ENCODE data around the gene KCTD10.

Gene KCTD10, protein sequence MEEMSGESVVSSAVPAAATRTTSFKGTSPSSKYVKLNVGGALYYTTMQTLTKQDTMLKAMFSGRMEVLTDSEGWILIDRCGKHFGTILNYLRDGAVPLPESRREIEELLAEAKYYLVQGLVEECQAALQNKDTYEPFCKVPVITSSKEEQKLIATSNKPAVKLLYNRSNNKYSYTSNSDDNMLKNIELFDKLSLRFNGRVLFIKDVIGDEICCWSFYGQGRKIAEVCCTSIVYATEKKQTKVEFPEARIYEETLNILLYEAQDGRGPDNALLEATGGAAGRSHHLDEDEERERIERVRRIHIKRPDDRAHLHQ

DNA sequence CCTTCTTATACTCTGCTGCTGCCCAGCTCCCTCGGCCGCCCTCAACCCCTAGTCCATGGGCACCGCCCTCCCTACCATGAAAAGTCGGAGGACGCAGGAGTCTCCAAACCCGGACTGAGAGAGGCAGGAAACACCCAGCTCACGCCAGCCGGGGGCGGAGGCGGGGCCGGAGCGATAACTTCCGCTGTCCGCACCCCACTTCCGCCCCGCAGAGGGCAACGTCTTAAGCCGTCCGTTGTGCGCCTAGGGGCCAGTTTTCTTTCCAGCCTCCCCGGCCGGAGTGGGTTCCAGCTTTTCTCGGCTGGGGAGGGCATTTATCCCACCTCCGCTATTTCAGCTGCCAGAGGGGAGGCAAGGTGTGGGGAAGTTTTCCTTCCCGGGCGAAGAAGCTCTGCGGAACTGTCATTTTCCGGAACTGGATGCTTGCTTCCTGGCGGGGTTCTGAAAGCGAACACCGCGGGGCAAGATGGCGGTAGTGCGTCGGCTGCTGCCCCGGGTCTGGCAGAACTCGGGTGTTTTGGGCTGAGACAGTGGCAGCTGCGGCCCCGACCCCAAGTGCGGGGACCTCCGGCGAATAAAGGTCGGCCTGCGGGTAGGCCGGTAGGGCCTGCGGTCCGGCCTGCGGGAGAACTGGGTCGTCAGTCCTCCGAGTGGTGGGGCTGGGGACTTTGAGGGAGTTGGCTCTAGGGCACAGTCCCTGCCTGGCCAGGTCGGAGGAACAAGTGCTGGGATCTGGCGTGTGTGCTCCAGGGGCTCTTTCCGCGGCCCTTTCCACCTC is at the start of gene KCTD10, which contains the start of gene UBE3B:
KCTD10 (minus strand) TSS at position 116 of the 778 bp plus-strand sequence; CDS start at position 78, 38 bp downstream.
UBE3B (plus strand) TSS at position 450 of the 778 bp plus-strand sequence. CDS start 5,918 bp downstream, outside the sequence.
- DNase-seq (ENCODE audit: low spot score), result peak; percentile 91

DNA sequence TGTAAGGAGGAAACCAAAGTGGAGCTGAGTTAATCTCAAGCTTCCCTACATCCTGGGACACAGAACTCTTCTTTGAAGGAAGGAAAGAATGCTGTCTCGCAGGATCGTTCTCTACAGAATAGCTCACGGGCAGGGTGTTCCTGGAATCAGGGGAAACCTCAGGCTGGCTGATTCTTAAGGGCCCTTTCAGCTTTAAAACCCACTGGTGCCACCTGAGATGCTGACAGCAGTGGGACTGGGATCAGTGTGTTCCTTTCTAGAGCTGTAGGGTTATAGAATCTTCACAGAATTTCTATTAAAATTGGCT is 48.1 kb upstream of the KCTD10 start:
- no peak for DNase-seq (ENCODE audit: low spot score)

DNA sequence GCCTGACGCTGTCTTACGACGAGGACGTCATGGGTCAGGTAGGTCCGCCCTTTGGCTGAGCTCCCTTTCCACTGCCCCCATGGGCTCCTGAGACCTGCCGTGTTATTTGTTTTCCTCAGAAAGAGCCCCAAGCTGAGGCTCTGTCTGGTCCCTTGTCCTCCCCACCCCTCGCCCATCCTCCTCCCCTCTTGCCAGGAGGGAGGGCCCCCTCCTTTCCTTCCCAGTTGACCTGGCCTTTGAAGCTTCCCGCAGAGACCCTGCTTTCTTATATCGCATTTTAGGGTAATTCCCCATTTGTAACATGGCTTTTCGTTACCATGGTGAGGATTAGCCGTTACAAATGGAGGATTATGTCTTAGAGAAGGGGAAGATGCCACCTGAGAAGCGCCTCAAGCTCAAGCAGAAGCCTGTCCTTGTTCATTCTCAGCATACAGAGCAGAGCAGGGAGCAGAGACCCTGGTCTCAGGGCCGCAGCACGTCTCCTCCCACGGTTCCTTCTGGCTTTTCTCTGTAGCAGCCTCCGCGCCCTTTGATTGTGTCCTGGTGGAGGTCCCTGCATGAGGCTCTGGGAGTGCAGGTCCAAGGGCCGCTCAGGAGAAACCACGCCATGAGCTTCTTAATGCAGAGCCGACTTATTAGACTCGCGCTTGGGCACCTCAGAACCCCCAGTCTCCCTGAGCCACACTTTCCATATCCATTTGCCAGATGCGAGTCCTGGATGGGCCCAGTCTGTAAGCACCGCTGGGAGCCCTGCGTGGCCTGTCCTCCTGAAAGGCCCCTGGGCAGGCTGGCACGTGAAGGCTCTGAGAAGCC is 47.6 kb upstream of the KCTD10 start:
- no peak for DNase-seq (ENCODE audit: low spot score)

DNA sequence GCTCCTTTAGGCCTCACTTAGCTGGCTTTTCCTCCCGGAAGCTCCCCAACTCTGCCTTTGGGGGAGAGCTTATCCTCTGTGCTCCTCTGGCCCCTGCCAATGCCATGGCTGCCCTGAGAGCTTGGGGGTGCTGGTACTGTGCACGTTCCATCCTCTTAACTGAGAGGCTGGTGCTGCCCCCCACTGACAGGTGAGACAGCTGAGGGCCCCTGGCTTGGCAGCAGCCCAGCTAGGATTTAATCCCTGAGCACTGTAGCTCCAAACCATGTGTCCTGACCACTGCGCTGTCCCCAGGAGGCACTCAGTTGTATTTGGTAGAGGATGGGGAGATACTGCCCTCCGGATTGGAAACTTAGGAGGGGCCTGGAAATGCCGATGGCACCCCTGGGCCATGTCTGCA is 46.4 kb upstream of the KCTD10 start:
- no peak for DNase-seq (ENCODE audit: low spot score)

DNA sequence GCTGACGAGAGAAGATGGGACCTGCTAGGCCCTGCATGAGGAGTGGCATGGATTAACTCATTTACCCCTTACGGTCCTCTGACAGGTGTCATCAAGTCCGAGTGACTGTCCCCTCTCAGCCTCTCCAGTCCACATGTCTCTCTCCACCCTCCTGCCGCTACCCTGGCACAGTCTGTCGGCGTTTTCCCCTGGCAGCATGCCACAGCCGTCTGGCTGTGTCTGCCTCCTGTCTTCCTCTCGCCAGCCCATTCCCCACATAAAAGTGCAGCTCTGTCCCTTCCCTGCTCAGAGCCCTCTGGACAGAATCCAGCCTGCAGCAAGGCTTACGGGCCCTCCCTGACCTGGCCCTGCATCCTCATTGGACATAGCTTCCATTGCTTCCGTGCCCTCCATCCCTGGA is 46.0 kb upstream of the KCTD10 start:
- DNase-seq (ENCODE audit: low spot score), result no peak

DNA sequence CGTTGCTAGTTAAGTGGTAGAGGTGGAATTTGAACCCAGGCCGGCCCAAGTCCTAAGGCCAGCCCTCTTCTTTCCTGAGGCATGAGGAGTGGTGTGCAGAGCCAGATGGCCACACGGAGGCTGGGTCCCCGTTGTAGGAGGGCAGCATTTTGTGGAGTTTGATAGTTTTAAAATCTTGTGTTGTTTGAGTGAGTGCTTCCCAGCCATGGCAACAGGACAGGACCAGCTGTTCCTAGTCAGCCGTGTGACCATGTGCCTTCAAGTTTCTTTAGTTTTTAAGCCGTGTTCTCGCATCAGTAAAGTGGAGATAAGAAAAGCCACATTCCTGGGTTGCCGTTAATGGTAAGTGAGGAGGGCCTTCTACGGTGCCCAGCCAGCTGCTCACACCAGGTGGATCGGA is 44.7 kb upstream of the KCTD10 start:
- DNase-seq (ENCODE audit: low spot score), result no peak

DNA sequence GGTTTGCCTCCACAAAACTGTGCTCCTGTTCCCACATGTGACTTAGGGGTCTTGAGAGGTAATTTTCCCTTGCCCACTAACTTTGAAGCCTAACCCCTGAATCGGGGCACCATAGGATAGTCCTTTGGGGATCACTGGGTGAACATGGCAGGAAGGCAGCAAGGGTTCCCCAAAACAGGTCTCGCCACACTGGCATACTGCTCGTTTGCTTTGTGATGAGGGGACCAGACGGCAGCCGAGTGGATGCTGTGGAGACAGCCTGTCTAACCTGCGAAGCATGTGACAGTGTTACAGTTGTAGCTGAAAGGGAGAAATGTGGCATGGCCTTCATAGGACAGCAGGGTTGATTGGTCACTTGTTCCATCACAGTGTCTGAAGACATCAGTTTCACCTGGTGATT is 42.7 kb upstream of the KCTD10 start:
- DNase-seq (ENCODE audit: low spot score), result no peak

DNA sequence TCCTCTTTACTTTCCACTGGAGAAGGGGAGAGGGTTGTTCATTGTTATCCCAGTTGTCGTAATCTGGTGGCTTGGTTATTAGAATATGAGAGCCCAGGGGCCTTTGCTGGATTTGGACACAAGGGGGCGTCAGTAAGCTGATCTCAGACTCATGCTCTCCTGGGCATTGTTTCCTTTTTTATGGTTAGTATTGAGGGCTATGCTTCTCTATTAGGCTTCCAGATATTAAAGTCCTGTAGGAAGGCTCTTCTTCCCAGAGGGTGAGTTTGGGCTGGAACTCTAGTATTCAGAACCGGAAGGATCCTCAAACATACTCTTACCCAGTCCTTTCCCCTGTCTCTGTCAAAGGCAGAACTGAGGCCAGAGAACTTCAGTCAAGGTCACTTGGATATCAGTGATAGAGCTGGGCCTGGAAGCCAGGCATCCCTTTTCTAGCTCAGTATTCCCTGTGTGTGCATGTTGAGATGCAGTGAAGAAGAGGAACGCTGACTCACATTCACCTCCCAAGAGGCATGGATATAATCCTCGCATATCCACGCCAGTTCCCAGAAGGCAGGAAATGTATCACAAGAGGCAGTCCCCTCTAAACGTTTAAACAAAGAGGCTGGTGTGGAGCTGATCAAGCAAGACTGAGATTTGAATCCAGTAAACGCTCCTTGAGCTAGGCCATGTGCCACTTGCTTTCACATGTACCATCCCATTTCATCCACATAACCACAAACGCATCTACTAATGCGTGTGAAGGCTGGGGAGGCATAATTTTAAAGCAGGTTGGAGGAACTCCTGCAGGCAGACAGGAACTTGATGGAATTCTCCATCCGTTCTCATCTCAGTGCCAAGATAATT is 41.9 kb upstream of the KCTD10 start:
- peak; percentile 58 for DNase-seq (ENCODE audit: low spot score)

DNA sequence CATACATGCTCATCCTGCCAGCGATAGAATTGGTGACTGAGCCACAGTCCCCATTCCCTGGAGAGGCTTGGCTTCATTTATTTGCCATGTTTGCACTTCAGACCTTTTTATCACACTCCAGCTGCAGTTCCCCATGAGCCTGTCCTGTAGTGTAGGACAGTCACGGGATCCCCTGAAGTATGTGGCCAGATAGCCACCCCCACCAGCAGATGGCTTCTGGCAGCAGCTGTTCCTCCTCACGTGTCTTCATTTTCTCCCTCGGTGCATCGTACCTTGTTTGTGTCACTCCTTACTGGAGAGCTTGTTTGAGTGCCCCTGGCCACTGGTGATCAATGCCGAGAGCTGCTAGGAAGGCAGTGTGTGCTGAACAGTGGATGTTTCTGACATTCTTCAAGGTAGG is 40.5 kb upstream of the KCTD10 start:
- DNase-seq (ENCODE audit: low spot score), result no peak

DNA sequence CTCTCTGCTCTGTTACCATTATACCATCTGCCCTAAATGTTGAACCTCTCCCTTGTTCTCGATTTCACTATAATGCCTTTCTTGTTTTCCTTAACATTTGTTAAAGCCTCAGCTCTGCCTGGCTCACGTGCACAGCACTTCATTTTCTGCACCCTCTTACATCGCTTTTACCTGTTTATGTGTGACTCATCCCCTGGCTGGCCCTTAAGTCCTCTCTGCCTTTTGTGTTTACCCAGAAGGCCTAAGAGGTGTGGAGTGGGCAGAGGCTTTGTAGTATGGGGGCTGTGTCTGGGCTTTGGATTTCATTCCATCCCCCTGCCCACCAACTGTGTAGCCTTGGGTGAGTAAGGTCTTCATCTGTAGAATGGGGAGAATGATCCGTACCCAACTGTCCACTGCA is 36.9 kb upstream of the KCTD10 start:
- peak; percentile 7 for DNase-seq (ENCODE audit: low spot score)

DNA sequence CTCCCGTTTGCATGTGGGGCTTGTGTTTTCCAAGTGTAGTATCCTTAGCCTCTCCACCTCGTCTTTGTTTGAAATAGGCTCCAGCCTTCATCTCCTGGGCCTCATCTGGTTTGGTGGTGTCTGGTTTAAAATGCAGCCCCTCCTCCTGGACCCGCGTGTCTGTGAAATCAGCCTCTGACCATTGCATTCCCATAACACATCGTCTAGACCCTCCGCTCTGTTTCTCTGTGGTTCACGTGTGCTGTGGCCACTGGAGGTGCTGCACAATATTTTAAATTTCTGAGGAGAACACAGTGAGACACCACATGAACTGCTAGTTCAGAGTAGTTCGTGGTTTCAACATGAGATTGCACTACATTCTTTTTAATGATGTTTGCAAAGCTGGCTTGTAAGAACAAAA is 36.0 kb upstream of the KCTD10 start:
- DNase-seq (ENCODE audit: low spot score), result no peak

DNA sequence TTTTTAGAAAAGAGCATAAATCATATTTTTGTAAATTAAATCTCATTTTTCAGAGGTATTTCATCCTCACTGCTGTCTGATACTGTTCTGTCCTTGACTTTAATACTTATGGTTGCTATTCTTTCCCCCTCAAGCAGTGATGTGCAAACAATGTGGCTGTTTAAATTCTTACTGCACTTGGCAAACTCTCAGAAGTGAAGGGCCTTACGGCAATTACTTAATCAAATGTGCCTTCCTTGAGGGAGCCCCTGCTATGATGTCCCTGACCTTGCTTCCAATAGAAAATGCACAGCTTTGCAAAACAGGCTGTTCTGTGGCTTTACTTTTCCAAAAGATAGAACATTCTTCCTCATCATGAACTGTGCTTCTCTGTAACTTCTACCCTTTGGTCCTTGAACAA is 35.5 kb upstream of the KCTD10 start:
- DNase-seq (ENCODE audit: low spot score), result no peak

DNA sequence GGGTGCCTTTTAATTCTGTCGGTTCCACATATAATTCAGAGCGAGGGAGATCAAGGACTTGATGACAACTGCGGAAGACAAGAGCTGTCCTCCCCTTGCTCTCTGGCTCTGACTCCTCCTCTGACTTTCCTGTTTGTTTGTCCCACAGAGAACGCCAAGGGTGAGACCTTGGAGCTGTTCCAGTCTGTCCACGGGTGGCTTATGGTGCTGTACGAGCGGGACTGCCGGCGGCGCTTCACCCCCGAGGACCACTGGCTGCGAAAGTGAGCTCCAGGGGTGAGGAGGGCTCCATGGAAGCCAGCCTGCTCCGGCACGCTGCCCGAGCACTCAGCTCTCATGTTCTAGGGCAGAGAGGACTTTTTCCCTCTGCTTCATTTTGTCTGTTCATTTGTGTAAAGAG is 33.1 kb upstream of the KCTD10 start:
- no peak for DNase-seq (ENCODE audit: low spot score)

DNA sequence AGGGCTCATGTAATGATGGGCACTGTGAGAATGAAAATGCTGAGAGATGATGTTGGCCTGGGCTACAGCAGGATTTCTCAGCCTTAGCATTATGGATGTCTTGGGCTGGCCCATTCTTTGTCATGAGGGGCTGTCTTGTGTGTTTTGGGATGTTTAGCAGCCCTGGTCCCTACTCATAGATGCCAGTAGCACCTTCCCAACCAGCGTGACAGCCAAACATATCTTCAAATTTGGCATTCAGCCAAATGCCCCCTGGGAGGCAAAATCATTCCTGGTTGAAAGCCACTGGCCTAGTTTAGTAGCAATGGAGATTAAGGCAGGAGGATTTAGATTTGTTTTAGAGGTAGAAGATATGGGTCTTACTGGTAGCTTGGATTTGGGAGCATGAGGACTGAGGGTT is 27.0 kb upstream of the KCTD10 start:
- DNase-seq (ENCODE audit: low spot score), result no peak

DNA sequence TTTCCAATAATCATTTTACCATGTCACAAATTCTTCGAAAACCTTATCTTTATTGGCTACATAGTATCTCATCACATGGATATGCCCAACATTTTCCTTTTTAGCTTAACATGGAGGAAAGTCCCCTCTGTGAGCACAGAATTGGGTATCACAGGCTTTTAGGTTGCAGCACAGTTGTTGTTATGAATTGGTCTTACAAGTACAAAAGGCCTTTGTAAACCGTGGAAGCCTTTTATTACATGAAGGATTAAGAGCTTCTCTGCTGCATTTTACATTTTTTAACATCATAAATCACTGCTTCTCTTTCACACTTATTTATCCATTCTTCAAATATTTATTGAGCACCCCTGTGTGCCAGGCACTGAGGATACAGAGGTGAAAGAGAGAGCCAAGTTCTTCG is 26.5 kb upstream of the KCTD10 start:
- no peak for DNase-seq (ENCODE audit: low spot score)

DNA sequence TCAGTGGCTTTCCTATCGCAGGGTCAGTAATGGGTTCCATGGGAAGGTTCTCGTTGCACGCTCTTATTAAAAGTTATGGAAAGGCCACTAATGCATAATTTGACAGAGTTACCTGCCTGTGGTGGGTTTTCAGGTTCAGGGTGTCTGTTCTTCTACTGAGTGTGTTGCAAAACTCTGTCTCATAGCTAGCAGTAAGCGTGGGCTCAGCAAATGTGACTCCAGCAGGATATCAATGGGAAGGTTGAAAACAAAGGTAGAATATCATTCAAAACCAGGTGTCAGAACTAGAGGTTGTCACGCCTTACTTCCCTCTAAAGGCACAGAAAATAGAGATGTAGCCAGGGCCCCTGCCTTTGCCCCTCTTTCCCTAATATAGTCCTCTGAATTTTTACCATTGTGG is 25.2 kb upstream of the KCTD10 start:
- no peak for DNase-seq (ENCODE audit: low spot score)

DNA sequence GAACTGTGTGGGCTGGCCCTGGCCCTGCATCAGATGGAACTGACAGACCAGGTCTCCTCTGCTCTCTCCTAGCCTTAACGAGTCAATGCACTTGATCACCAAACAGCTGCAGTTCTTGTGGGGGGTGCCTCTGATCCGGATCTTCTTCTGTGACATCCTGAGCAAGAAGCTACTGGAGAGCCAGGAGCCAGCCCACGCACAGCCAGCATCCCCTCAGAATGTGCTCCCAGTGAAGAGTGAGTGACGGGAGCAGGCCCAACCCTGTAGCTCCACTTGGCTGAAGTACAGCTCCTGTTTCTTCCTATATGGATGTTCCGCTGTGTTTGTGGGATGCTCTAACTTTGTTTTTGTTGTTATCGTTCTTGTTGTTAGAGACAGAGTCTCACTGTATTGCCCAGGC is 24.2 kb upstream of the KCTD10 start:
- no peak for DNase-seq (ENCODE audit: low spot score)

DNA sequence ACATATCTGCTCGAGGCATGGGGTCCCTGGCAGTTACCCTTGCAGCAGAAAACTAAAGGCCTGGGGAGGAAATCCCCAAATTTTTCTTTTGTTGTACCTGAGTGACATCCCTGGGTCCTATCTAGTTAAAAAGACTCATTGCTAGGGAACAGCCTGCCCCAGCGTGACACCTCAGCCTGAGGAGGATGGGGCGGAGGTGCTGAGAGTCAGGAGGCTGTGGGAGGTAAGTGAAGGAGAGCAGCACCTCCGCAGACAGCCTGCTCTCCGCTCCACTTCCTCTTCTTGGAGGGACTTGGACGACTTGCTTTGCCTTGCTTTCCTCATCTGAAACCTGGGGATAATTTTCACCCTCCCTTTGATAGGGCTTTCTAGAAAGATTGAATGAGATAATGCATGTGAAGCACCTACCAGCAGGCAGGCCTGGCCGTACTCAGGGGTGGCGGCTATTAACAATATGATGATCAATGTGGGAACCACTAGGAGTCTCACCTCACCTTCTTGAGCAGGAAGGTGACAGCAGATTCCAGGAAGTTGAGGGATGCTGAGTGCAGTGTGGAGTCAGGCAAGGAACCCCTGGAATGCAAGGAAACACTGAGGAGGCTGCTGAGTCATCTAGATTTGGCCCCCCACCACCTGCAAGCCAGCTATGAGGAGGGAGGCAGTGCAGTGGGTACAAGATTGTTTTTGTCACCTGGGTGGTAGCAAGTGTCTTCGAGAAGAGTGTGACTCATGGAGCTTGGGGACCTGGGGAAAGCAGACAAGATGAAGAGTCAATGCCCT is 23.5 kb upstream of the KCTD10 start:
- DNase-seq (ENCODE audit: low spot score), result peak; percentile 48

DNA sequence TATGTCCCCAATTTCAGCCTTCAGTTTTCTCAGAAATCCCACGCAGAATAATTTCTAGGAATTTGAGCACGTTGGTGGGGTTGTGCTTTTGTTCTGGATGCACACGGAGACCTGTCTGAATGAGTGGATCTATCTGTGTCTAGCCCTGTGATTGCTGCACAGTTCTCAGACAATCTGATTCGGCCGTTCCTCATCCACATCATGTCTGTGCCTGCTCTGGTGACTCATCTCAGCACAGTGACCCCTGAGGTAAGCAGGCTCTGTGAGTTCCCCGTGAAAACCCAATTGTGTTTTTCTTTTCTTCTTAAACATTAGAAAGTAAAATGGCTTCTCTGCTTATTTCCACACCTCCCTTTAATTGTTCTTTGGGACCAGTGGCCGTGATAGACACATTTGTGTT is 20.6 kb upstream of the KCTD10 start:
- DNase-seq (ENCODE audit: low spot score), result no peak

DNA sequence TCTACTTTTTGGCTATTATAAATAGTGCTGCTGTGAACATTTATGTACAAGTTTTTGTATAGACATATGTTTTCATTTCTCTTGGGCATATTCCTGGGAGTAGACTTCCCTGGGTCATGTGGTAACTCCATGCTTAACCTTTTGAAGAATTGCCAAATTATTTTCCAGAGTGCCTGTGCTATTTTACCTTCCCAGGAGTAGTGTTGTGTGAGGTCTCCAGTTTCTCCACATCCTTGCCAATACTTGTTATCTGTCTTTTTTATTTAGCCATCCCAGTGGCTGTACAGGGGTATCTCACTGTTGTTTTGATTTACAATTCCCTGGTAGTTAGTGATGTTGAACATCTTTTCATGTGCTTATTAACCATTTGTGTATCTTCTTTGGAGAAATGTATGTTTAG is 19.2 kb upstream of the KCTD10 start:
- no peak for DNase-seq (ENCODE audit: low spot score)

DNA sequence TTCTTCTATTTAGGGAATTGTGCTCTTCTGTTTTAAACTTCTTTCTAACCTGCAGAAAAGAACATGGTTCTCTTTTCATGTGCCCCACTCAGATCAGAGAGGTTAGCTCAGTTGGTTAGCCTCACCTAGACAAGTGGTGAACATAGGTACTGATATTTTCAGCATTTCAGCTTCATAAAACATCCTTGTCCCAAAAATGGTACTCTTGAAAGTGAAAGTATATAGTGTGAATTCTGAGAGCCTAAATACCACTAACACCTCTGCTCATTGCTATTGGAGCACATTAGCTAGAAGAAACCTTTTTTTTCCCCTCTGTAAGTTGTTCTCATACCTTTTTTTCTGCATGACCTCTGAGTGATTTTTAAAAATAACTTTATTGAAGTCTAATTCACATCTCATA is 17.9 kb upstream of the KCTD10 start:
- DNase-seq (ENCODE audit: low spot score), result no peak
